NCI-H510A (cell line): ENCODE measurements around the gene TAS2R10.
"Not testable (repeated sequence)": the region's sequence is repeated elsewhere in the genome, so short reads cannot be mapped to it uniquely, and the experiment has no call there.

Source experiments
- DNase-seq: peaks from one replicate; lab custom pipeline; 2025; lab: John Stamatoyannopoulos, UW

TAS2R10 gene

GRCh38 chr12:10826258-10826657, at the start of gene TAS2R10:
TSS of gene TAS2R10 (minus strand) at chr12:10826358. CDS start at chr12:10826269, 89 bp downstream.
- no peak for DNase-seq

GRCh38 chr12:10873378-10873777, 47.2 kb upstream of the TAS2R10 start:
- DNase-seq = no peak

GRCh38 chr12:10867381-10867780, 41.2 kb upstream of the TAS2R10 start:
- no peak for DNase-seq

GRCh38 chr12:10863512-10864218, 37.5 kb upstream of the TAS2R10 start:
- no peak for DNase-seq

GRCh38 chr12:10861366-10861765, 35.2 kb upstream of the TAS2R10 start:
- DNase-seq = no peak

- DNase-seq = no peak
Observed at GRCh38 chr12:10855807-10856206, 29.6 kb upstream of the TAS2R10 start.

- no peak for DNase-seq
Observed at GRCh38 chr12:10853776-10854175, 27.6 kb upstream of the TAS2R10 start.

GRCh38 chr12:10851243-10851858, 25.2 kb upstream of the TAS2R10 start:
- no peak for DNase-seq

- no peak for DNase-seq
Observed at GRCh38 chr12:10849425-10849878, 23.3 kb upstream of the TAS2R10 start, which contains the start of gene PRR4. TSS of gene PRR4 (minus strand) at chr12:10849475. CDS start at chr12:10849437, 38 bp downstream.

GRCh38 chr12:10847744-10848143, 21.6 kb upstream of the TAS2R10 start:
- DNase-seq = no peak

- DNase-seq = no peak
Observed at GRCh38 chr12:10842862-10843261, 16.7 kb upstream of the TAS2R10 start.

- no peak for DNase-seq
Observed at GRCh38 chr12:10838461-10838860, 12.3 kb upstream of the TAS2R10 start.

- DNase-seq = no peak
Observed at GRCh38 chr12:10829994-10830393, 3.8 kb upstream of the TAS2R10 start.

GRCh38 chr12:10824957-10825356, 1.2 kb downstream of the TAS2R10 start:
- DNase-seq = no peak

GRCh38 chr12:10811883-10812536, 14.1 kb downstream of the TAS2R10 start:
- no peak for DNase-seq

GRCh38 chr12:10810068-10810467, 16.1 kb downstream of the TAS2R10 start, which contains the start of gene TAS2R9:
TSS of gene TAS2R9 (minus strand) at chr12:10810168. CDS start at chr12:10810075, 93 bp downstream.
- DNase-seq = no peak

GRCh38 chr12:10807186-10807585, 19.0 kb downstream of the TAS2R10 start, which contains the start of gene TAS2R8:
TSS of gene TAS2R8 (minus strand) at chr12:10807286. CDS start at chr12:10806980, 306 bp downstream.
- DNase-seq = no peak

GRCh38 chr12:10802587-10802986, 23.6 kb downstream of the TAS2R10 start, which contains the start of gene TAS2R7:
TSS of gene TAS2R7 (minus strand) at chr12:10802627. CDS start at chr12:10802570, 57 bp downstream.
- DNase-seq = no peak

GRCh38 chr12:10801741-10802140, 24.4 kb downstream of the TAS2R10 start:
- no peak for DNase-seq

GRCh38 chr12:10794222-10794621, 31.9 kb downstream of the TAS2R10 start:
- DNase-seq = no peak

- not testable (repeated sequence) for DNase-seq
Observed at GRCh38 chr12:10791769-10792168, 34.4 kb downstream of the TAS2R10 start.

GRCh38 chr12:10783252-10783651, 42.9 kb downstream of the TAS2R10 start:
- DNase-seq = no peak

- DNase-seq = no peak
Observed at GRCh38 chr12:10779103-10779502, 47.1 kb downstream of the TAS2R10 start.
